CD14-positive monocyte (primary cell): Measurements from ENCODE around the gene LYL1. TPM values are rescaled to one million over a fixed set of nuclear protein-coding genes. Genes with fewer than 3 reads are reported as not detected.
"Not testable (repeated sequence)": the region's sequence is repeated elsewhere in the genome, so short reads cannot be mapped to it uniquely, and the experiment has no call there.

Experiments used
- DNase-seq, 3 donors: peaks; one replicate each; pipeline ENCODE4 v3.0.0-alpha.2; 2011 to 2022
- H2AFZ ChIP-seq: 2 replicates; pipeline ENCODE4 v1.6.0; 2012; ENCODE audit warnings: mild to moderate bottlenecking, low read depth, low read length, inconsistent platforms; ENCODE audit not compliant: insufficient read depth, poor library complexity, severe bottlenecking
- H3K27ac ChIP-seq, 2 donors: 1 replicate in 1 of 2; 2 replicates in 1 of 2; pipeline ENCODE4 v1.5.1; 2012 to 2013; ENCODE audit warnings: low read length in 2 of 2, control low read depth in 1 of 2, inconsistent platforms in 1 of 2, low read depth in 1 of 2, mild to moderate bottlenecking in 1 of 2
- H3K27me3 ChIP-seq, 2 donors: one replicate each; pipeline versions ENCODE4 v1.6.0 to v1.6.1; 2011 to 2013; ENCODE audit warnings: low read length in 2 of 2; ENCODE audit not compliant: control insufficient read depth in 2 of 2, insufficient read depth in 2 of 2
- H3K36me3 ChIP-seq, 2 donors: replicated peaks in 1 of 2; 1 replicate in 1 of 2; 2 replicates in 1 of 2; pipeline versions ENCODE4 v1.5.1 to v1.6.1; 2012 to 2013; ENCODE audit warnings: low read length in 2 of 2, control low read depth in 1 of 2, inconsistent platforms in 1 of 2, mild to moderate bottlenecking in 1 of 2; ENCODE audit not compliant: insufficient read depth in 2 of 2, control insufficient read depth in 1 of 2
- H3K4me1 ChIP-seq, 2 donors: 1 replicate in 1 of 2; 2 replicates in 1 of 2; pipeline versions ENCODE4 v1.5.1 to v1.6.1; 2012 to 2013; ENCODE audit warnings: low read length in 2 of 2, control low read depth in 1 of 2, inconsistent platforms in 1 of 2, mild to moderate bottlenecking in 1 of 2, moderate library complexity in 1 of 2; ENCODE audit not compliant: insufficient read depth in 2 of 2, control insufficient read depth in 1 of 2
- H3K4me2 ChIP-seq: replicated peaks from 2 replicates; pipeline ENCODE3; 2012; ENCODE audit warnings: low read length, moderate library complexity, mild to moderate bottlenecking; ENCODE audit not compliant: poor library complexity, severe bottlenecking; ENCODE audit errors: extremely low read depth
- H3K4me3 ChIP-seq, 3 experiments: fragments of 200-600 bp in 1 of 3; sonication (generic) in 1 of 3; replicated peaks in 1 of 3; 1 replicate in 2 of 3; 2 replicates in 1 of 3; pipeline ENCODE4 v1.5.1; 2011 to 2013; ENCODE audit warnings: low read length in 3 of 3, mild to moderate bottlenecking in 3 of 3, control low read depth in 2 of 3, low read depth in 2 of 3, inconsistent platforms in 1 of 3, moderate library complexity in 1 of 3
- H3K79me2 ChIP-seq: 2 replicates; pipeline ENCODE4 v1.6.0; 2012; ENCODE audit warnings: mild to moderate bottlenecking, control low read depth, inconsistent platforms, low read length, moderate library complexity; ENCODE audit not compliant: insufficient read depth
- H3K9ac ChIP-seq: 2 replicates; pipeline ENCODE4 v1.6.0; 2017; ENCODE audit warnings: low read length, mild to moderate bottlenecking; ENCODE audit not compliant: insufficient read depth, poor library complexity, severe bottlenecking
- H3K9me3 ChIP-seq, 2 donors: replicated peaks in 1 of 2; 1 replicate in 1 of 2; 2 replicates in 1 of 2; pipeline versions ENCODE4 v1.5.1 to v1.6.1; 2012 to 2013; ENCODE audit warnings: low read length in 2 of 2, control low read depth in 1 of 2; ENCODE audit not compliant: control insufficient read depth in 1 of 2, insufficient read depth in 1 of 2
- H4K20me1 ChIP-seq: 2 replicates; pipeline ENCODE4 v1.6.0; 2012; ENCODE audit warnings: mild to moderate bottlenecking, low read length, control low read depth, moderate library complexity; ENCODE audit not compliant: insufficient read depth
- H3K27ac Mint-ChIP-seq, 7 donors: one replicate each; pipeline ENCODE4 v1.8.0; 2020; ENCODE audit warnings: mild to moderate bottlenecking in 7 of 7, mixed read lengths in 7 of 7, moderate library complexity in 6 of 7, inconsistent platforms in 2 of 7
- H3K27me3 Mint-ChIP-seq, 3 donors: one replicate each; pipeline ENCODE4 v1.8.0; 2021 to 2022; ENCODE audit warnings: low read depth in 3 of 3, mild to moderate bottlenecking in 3 of 3, mixed read lengths in 3 of 3, moderate library complexity in 3 of 3, inconsistent platforms in 1 of 3
- H3K36me3 Mint-ChIP-seq, 2 donors: one replicate each; pipeline ENCODE4 v1.8.0; 2020; ENCODE audit warnings: mixed read lengths in 2 of 2, inconsistent platforms in 1 of 2, mild to moderate bottlenecking in 1 of 2
- H3K4me1 Mint-ChIP-seq: one replicate; pipeline ENCODE4 v1.8.0; 2020; ENCODE audit warnings: mild to moderate bottlenecking, mixed read lengths
- H3K4me3 Mint-ChIP-seq, 2 donors: one replicate each; pipeline ENCODE4 v1.8.0; 2020; ENCODE audit warnings: mild to moderate bottlenecking in 2 of 2, mixed read lengths in 2 of 2, moderate library complexity in 1 of 2
- H3K9me3 Mint-ChIP-seq, 7 donors: one replicate each; pipeline ENCODE4 v1.8.0; 2020 to 2022; ENCODE audit warnings: mixed read lengths in 7 of 7, mild to moderate bottlenecking in 6 of 7, moderate library complexity in 6 of 7, inconsistent platforms in 2 of 7
- CTCF ChIP-seq: fragments of 200-600 bp; IDR thresholded peaks from one replicate; pipeline ENCODE4 v1.8.0; 2022; ENCODE audit warnings: antibody characterized with exemption, mild to moderate bottlenecking
- WGBS: methylation state at CpG from one replicate; pipeline ENCODE4 v1.1.5; 2013; ENCODE audit warnings: missing lambda C conversion rate; ENCODE audit not compliant: insufficient coverage; 5-methylcytosine and 5-hydroxymethylcytosine counted together
- intact Hi-C, 2 donors: fragments of 100-400 bp; cut with micrococcal nuclease; formaldehyde crosslinking; loops; one replicate each; pipeline versions ENCODE4 v1.15.0 to v1.15.1; 2023
- polyA plus RNA-seq, 3 donors: library from polyadenylated mRNA; depleted of rRNA in 1 of 3; unstranded in 2 of 3; stranded (reverse) in 1 of 3; fragments of 300-500 nt in 2 of 3; fragments of >200 nt in 1 of 3; fragmentation: Illumina TruSeq in 2 of 3; gene quantifications; 1 replicate in 2 of 3; 2 replicates in 1 of 3; pipeline ENCODE4 v1.2.3, GENCODE V29; 2012 to 2021

The LYL1 gene
- polyA plus RNA-seq, 3 donors: 35.7 to 51.1 (median 37.1) TPM

GRCh38 chr19:13149628-13150186 lies 47.0 kb upstream of the LYL1 start:
- no peak for TF ChIP-seq CTCF
- Histone ChIP-seq H3K79me2 (peaks cover 82% of the 10 kb centered on the region), H3K4me1 (peaks cover 26 to 42% of the 10 kb centered on the region in 2 donors)

GRCh38 chr19:13149173-13149627 lies 46.5 kb upstream of the LYL1 start:
- H3K27ac ChIP-seq: peak overlapping the region; percentile 95 to 97

More at GRCh38 chr19:13149628-13150186, 47.0 kb upstream of the LYL1 start:
- peaks cover 39% of the 10 kb centered on the region for H4K20me1 ChIP-seq
- peak overlapping the region; percentile 86 to 100 (median 96) for H3K4me3 ChIP-seq
- no peaks in the 10 kb centered on the region for H3K9me3 ChIP-seq
- peaks cover 7 to 28% of the 10 kb centered on the region in 2 donors for H3K36me3 ChIP-seq
- peak overlapping the region; percentile 86 for H3K4me2 ChIP-seq
- H3K4me3 Mint-ChIP-seq: peak overlapping the region; percentile 98 to 99
- WGBS: under 1% methylated on average over 46 of the region's 46 CpGs
- H3K27ac ChIP-seq: peak overlapping the region; percentile 95 to 97
- peak in 2 of 3 donors; percentile 14 to 43 for DNase-seq
- peak overlapping the region; percentile 98 to 99 (median 99) for H3K27ac Mint-ChIP-seq
- peaks cover 0 to 14% (median 8%) of the 10 kb centered on the region in 7 donors for H3K9me3 Mint-ChIP-seq
- H3K27me3 ChIP-seq: no peaks in the 10 kb centered on the region
- intact Hi-C loops: loop anchor here (5.0 to 10.0 kb wide), 5 partner anchors 32 to 695 kb away; partner anchors contain the start of genes LYL1 (in 2 of the 2), JUNB (in 1 of the 2), NACC1 (in 1 of the 2) and RAD23A (in 1 of the 2)
- H3K36me3 Mint-ChIP-seq: peaks cover 11 to 37% of the 10 kb centered on the region in 2 donors
- peaks cover 0 to 12% (median 4%) of the 10 kb centered on the region in 3 donors for H3K27me3 Mint-ChIP-seq
- H2AFZ ChIP-seq: peak overlapping the region; percentile 75
- H3K9ac ChIP-seq: peak overlapping the region; percentile 97
- peaks cover 31% of the 10 kb centered on the region for H3K4me1 Mint-ChIP-seq

More at GRCh38 chr19:13149173-13149627, 46.5 kb upstream of the LYL1 start:
- H3K27ac Mint-ChIP-seq: peak overlapping the region; percentile 96 to 99 (median 99)
- Histone ChIP-seq H4K20me1 (peaks cover 39% of the 10 kb centered on the region), H3K36me3 (peaks cover 13 to 32% of the 10 kb centered on the region in 2 donors), H3K9ac (peak overlapping the region; percentile 97), H3K4me1 (peaks cover 27 to 47% of the 10 kb centered on the region in 2 donors), H3K4me3 (peak overlapping the region; percentile 86 to 100 (median 96)), H3K79me2 (peaks cover 82% of the 10 kb centered on the region), H2AFZ (peak overlapping the region; percentile 75), H3K4me2 (peak overlapping the region; percentile 86)
- H3K27me3 ChIP-seq, DNase-seq, H3K9me3 ChIP-seq, intact Hi-C loops: not testable (repeated sequence)
- H3K9me3 Mint-ChIP-seq: peaks cover 0 to 14% (median 8%) of the 10 kb centered on the region in 7 donors
- peaks cover 13 to 37% of the 10 kb centered on the region in 2 donors for H3K36me3 Mint-ChIP-seq
- peaks cover 0 to 11% (median 4%) of the 10 kb centered on the region in 3 donors for H3K27me3 Mint-ChIP-seq
- 39% methylated on average over 9 of the region's 17 CpGs for WGBS
- H3K4me3 Mint-ChIP-seq: peak overlapping the region; percentile 98 to 99
- peaks cover 31% of the 10 kb centered on the region for H3K4me1 Mint-ChIP-seq
